Left renal cortex interstitium (tissue), 4 donors: ENCODE measurements around the gene BIRC2. TPM values are rescaled to one million over a fixed set of nuclear protein-coding genes. Genes with fewer than 3 reads are reported as not detected.

ENCODE experiments used
- DNase-seq, 4 donors: peaks; one replicate each; pipeline ENCODE4 v3.0.0-alpha.2; 2013; ENCODE audit warnings: low read depth in 4 of 4, low spot score in 2 of 4, missing footprints in 1 of 4
- polyA plus RNA-seq, 4 donors: library from polyadenylated mRNA; unstranded; fragments of 120-200 nt; gene quantifications; one replicate each; pipeline ENCODE4 v1.2.1, GENCODE V29; 2013; ENCODE audit not compliant: insufficient read length in 4 of 4

The BIRC2 gene
- polyA plus RNA-seq, 4 donors = 67.8 to 96.4 (median 82.8) TPM

- DNase-seq = no peak
These were observed 49.9 kb downstream of the BIRC2 start for GRCh38 chr11:102396708-102397563.

DNA sequence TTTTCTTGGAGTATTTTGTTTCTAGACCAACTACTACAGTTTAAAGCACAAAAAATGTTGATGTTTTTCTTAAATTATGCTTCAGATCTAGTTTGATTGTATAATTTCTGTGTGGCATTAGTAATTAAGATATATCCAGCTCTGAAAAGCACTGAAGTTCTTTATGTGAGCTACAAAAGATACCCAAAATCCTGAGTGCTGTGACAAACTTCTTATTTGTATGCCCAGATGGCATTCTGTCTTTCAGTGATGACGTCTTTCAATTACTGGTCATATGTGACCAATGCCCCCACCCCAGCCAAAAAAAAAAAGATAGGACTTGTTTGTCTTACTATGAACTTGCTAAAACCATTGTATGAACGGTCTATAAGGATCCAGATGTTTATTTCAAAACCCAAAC lies 51.3 kb downstream of the BIRC2 start:
- no peak for DNase-seq

GRCh38 chr11:102399189-102399588 lies 52.2 kb downstream of the BIRC2 start:
- DNase-seq = no peak

- no peak for DNase-seq
These were observed 53.6 kb downstream of the BIRC2 start for GRCh38 chr11:102400603-102401002.

- DNase-seq = no peak
These were observed 54.9 kb downstream of the BIRC2 start for GRCh38 chr11:102401905-102402304.

- DNase-seq = no peak
These were observed 55.5 kb downstream of the BIRC2 start for GRCh38 chr11:102402548-102402947.

DNA sequence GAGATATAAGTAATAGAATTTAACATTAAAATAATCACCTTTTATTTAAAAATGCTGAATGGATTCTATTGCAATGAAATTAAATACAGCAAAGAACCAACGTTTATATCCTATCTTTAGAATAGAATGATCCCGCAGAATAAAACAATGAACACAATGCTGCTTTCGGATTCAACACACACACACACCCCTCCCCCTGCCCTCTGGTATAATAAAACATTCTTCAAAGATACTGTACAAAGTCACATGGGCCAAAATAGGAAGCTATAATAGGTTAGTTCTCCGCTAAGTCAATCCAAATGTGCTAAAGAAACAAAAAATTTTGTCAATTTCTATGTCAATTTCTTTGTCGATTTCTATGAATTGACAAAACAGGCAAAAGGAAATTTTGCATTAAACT lies 58.5 kb downstream of the BIRC2 start:
- DNase-seq = no peak

DNA sequence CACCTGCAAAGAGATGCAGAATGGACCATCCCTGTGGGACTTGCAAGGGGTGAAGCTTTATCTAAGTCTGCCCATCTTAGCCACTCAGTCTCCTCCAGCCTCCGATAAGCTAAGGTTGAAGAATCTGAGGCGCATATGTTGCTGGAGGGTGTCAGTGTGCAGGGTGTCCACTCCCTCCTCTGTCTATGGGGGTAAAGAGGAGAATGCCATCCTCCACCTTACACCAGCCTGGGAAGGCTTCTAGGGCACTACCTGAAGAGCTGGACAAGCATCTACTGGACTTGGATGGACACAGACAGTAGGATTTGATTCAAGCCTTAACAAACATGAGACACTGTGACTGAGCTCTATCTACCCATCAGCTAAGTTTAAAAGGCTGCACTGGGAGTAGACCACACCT lies 59.1 kb downstream of the BIRC2 start:
- DNase-seq = no peak

DNA sequence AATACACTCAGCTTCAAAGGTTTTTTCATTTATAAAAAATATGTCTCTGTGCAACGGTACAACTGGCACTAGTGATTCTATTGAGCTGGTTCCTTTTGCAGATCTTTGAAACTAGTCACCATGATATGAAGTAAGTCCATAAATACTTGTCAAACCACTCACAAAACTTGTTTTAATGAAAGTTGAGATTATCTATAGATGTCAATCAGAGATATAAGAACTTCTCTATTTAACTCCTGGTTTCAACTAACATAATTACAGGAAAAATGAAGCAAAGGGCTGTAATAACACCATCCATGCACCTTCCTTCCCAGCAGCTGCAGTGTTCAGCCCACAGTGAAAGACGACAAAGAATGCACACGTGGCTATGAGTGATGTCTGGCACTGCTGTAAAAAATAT lies 60.9 kb downstream of the BIRC2 start:
- no peak for DNase-seq

DNA sequence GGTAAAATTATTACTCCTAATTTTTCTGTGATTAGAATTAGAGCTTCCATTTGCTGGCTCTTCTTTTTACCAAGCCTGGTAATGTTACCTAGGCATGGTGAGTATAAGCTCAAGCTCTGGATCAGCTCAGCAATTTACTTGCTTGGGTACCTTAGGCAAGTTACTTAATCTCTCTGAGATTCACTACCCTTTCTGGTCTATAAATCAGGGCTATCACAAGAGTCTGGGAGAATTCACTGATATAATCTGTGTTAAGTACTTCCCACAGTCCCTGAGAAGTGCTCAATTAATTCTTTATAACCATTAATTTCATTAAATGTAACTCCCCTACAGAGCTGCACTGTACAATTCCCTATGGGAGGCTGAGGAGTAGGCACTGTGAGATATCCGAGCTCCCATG lies 61.3 kb downstream of the BIRC2 start:
- no peak for DNase-seq

GRCh38 chr11:102410382-102410784 lies 63.4 kb downstream of the BIRC2 start:
- DNase-seq = no peak

- DNase-seq = no peak
These were observed 64.1 kb downstream of the BIRC2 start for GRCh38 chr11:102411142-102411541.

DNA sequence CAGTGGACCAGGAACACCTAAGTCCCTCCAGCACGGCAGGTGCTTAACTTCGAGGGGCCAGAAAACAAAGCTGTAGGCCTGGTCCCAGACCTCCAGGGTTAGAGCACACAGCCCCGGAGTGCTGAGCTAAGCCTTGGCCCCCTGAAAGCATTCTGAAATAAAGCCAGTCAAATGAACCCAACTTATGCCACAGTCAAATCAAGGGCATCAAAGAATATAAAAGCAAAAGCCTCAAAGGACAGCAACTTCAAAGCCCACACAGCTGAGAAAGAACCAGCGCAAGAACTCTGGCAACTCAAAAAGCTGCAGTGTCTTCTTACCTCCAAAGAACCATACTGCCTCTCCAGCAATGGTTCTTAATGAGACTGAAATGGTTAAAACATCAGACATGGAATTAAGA lies 66.5 kb downstream of the BIRC2 start:
- DNase-seq = no peak

DNA sequence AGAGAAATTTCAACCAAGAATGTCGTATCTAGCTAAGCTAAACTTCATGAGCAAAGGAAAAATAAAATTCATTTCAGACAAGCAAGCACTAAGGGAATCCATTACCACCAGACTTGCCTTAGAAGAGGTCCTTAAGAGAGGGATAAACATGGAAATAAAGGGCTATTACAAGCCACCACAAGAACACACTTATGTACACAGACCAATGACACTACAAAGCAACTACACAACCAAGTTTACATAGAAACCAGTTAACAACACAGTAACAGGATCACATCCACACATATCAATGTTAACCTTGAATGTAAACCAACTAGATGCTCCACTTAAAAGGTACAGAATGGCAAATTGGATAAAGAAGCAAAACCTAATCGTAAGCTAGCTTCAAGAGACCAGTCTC lies 67.5 kb downstream of the BIRC2 start:
- DNase-seq = no peak

- DNase-seq = no peak
These were observed 68.4 kb downstream of the BIRC2 start for GRCh38 chr11:102415304-102415916.

DNA sequence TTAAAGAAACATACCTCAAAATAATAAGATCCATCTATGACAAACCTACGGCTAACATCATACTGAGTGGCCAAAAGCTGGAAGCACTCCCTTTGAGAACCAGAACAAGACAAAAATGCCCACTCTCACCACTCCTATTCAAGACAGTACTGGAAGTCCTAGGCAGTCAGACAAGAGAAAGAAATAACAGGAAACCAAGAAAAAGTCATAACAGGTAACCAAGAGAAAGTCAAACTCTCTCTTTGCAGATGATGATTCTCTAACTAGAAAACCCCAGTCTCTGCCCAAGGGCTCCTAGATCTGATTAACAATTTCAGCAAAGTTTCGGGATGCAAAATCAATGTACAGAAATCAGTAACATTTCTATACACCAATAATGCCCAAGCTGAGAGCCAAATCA lies 70.0 kb downstream of the BIRC2 start:
- no peak for DNase-seq

GRCh38 chr11:102419181-102419580 lies 72.2 kb downstream of the BIRC2 start:
- DNase-seq = no peak

DNA sequence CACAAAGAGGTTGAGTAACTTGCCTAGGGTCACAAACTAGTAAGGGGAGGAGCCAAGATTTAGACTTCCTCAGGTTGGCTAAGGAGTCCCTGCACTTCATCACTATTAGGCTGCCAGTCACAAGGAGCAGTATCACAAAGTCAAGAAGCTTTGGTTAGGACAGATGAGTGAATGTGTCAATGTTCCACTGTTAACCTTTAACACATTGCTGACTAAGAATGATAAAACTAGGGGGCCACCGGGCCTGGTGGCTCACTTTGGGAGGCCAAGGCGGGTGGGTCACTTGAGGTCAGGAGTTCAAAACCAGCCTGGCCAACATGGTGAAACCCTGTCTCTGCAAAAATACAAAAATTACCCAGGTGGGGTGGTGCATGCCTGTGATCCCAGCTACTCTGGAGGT lies 73.5 kb downstream of the BIRC2 start:
- DNase-seq = no peak

DNA sequence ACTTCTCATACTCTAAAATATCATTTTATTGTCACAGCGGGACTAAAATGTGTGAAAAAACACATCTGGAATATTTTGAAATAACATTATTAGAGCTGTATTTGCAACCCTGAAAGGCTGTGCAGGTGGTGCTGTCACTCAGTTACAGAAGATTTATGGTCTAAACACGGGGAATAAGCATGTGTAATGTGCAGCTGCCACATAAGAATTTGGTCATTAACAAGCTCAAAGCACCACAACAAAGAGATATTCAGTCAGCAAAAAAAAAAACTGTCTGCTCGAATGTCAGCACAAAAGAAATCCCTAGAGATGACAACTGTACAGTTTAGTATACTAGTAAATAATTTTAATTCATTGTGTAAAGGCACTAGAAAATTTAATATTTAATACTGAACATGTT lies 74.2 kb downstream of the BIRC2 start:
- no peak for DNase-seq

DNA sequence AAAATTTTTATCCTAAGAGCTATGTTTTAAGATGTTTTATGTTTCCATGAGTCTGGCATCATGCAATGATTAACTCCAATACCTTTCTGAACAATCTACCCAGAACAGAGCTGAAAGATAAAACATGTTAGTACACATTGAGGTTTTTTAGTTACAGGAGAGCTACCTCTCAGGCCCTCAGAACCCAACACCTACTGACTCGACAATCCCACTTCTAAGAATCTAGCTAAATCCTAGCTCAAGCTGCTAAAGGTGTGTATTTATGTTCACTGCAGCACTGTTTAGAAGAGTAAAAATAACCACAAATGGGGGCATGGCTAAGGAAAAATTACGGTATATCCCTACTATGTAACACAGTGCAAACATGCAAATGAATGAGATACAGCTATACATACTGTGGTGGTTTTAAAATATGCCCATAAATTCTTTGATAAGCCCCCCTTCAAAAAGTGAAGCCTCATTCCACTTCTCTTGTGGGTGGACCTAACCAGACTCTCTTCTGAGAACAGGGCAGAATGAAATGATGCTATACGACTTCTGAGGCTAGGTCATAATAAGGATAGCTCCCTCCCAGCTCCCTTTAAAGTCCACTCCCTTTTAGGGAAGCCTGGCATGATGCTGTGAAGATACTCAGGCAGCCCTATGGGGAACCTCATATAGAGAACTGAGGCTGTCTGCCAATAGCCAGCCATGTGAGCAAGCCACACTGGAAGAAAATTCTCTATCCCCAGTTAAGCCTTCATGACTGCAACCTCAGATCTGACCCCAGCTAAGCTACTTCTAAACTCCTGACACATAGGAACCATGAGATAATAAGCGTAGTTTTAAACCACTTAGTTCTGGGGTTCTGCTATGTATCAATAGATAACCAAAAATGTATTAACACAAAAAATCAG lies 76.1 kb downstream of the BIRC2 start:
- DNase-seq = no peak

- DNase-seq = no peak
These were observed 76.9 kb downstream of the BIRC2 start for GRCh38 chr11:102423936-102424335.
